Stimulated activated CD4-positive, alpha-beta T cell treated with anti-CD3 and anti-CD28 coated beads, TNF-alpha, amount 100 ng/mL, for 1 hour (primary cell): Measurements from ENCODE around the gene TBC1D14.

ENCODE experiments used
- DNase-seq, 3 donors: peaks; one replicate each; pipeline ENCODE4 v3.0.0-alpha.2; 2020; ENCODE audit warnings: low read depth in 3 of 3, low spot score in 1 of 3

Gene TBC1D14

DNA sequence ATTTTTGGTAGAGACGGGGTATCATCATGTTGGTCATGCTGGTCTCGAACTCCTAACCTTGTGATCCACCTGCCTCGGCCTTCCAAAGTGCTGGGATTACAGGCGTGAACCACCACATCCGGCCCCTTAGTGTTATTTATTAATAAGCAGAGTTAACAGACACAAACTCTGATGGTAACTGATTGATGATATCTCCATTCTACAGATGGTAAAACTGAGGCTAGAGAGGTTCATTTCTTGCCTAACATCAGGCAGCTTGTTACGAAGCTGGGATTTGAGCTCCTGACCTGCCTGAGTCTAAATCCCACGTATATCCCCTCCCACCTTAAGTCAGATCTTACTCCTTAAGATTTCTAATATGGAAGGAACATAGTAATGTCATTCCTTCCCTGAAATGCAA, 36.9 kb downstream of the TBC1D14 start:
- DNase-seq: no peak

DNA sequence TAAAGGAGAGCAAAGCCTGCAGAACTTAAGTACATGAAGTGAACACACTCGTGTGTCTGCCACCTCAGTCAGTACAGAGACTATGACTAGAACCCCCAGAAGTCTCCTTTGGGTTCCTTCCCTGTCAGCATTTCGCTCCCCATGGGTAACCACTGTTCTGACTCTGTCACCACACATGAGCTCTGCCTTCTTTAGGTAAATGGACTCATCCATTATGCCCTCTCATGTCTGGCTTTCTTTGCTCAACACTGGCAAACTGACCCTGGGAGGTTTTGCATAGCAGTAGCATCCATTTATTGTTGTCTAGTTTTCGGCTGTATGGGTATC, 38.5 kb downstream of the TBC1D14 start:
- no peak for DNase-seq

DNA sequence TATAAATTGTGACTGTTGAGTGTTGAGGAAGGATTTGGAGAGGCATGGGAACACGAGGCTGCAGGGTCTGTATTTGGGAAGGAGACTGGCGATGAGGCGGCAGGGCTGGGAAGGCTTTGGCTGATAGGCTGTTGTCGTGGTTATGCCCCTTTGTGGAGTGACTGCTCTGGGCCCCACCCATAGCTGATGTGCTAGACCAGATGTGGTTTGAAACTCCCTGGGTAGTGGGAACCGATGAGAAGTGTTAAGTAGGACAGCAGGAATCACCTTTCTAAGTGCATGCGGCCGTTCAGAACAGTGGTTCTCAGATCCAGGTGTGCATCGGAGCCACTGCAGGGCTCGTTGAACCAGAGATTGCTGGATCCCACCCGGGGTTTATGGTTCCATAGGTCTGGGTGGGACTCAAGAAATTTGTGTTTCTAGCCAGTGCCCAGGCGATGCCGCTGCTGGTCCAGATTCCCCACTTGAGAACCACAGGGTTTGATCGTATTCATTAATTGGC, 42.3 kb downstream of the TBC1D14 start:
- no peak for DNase-seq

DNA sequence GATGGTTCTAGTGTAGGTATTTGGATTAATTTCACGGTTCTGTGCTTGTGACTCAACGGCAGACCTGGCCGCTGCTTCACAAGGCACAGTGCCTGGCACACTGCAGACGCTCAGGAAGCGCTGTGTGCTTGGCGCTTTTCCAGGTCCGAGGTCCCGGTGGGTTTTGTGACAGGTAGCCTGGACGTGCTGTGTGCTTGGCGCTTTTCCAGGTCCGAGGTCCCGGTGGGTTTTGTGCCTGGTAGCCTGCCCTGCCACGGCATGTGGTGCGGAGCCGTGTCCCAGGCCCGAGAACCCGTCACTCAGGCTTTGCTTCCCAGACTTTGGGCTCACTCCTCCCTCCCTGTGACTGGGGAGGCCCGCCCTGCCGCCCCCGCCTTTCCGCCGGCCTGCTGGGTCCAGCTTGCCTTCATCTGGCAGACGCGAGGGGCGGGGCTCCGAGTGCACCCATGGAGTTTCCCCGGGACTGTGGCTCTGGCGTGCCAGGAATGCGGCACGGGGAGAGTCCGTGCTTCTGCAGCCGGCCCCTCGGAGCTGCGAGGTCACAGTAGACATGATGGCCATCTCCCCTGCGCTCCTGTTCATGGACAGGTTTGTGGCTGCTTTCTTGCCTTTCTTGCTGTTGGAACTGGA, 44.2 kb downstream of the TBC1D14 start:
- no peak for DNase-seq

DNA sequence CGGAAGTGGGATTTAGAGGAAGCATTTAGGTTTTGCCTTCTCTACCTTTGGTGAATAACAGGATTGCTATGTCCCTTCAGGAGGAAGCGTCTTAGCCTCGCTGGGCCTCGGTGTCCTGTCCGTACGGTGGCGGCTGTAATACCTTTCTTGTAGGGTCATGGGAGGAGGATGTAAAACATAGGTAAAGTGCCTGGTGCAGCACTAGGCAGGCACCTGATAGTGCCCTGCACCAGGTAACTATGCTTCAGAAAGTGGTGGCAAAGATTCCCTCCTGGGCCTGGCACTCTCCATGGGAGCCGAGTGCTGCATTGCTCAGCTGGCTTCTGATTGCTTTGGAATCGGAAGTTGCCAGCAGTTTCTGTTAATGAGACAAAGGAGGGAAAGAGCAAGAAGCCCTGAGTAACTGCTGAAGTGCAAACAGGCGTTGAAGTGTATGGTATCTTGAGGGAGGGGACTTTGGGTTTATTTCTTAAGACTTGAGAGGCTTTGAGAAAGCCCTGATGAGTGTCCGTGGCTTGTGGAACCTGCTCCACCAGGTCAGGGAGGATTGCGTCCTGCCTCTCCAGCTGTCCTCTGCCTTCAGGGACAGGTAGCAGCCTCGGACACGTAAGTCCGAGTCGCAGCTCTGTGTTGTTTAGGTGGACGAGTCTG, 45.8 kb downstream of the TBC1D14 start:
- DNase-seq: no peak

DNA sequence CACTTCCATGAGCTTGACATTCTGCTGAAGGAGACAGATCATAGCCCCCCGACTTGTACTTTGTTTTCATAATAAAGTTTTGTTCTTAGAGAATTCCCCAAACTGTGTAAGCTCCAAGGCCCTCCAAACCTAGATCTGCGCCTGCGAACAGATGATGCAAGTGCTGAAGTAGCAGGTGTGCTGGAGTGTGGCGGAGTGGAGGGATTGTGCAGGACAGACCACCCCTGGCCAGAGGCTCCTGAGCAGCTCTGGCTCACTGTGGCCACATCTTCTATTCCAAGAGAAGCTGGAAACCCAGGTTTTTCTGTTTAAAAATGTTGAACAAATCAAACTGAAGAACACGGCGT, 46.4 kb downstream of the TBC1D14 start:
- no peak for DNase-seq

DNA sequence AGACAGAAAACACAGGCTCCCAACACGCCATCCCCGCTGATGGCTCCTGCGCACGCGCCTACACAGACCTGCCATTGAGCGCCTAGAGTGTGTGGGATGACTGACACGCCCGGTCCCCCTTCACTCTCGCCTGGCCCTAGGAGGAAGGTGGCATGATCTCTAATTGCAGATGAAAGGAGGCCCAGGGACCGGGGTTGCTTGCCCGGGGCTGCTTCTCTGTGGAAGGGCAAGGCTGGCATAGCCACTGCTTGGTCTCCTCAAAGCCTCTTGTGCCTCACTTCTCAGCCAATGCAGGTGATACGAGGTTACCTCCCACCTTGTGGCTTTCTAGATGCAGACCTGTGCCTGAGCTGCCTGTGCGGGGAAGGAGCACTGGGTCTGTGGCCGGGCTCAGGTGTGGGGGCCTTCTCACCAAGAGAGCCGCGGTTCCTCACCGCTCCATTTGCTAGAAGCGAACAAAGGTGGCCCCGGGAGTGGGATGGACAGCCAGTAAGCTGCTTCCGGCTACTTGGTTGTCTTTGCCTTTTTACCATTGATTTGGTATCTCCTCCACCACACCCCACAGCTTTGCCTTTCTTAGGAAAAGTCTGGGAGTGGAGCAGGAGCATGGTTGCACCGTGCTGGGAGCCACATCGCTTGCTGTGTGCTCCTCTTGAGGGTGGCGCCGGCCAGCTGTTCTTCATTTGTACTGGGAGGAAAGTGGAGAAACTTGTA, 47.0 kb downstream of the TBC1D14 start:
- no peak for DNase-seq

DNA sequence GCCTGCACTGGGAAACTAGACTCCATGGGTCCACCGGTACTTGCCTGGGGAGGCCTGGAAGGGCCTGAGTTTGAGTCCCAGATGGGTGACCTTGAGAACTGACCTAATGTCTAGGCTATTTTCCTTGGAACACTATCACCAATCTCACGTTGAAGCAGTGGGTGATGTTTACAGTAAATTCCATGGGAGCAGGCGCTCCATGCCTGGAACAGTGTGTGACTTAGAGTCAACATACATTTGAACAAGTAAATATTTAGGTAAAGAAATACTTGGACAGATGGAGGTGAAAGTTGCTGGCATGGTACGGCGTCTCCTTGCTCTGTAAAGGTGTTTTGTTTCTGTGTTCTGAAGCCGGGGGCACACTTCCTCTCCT, 47.5 kb downstream of the TBC1D14 start:
- DNase-seq: no peak

DNA sequence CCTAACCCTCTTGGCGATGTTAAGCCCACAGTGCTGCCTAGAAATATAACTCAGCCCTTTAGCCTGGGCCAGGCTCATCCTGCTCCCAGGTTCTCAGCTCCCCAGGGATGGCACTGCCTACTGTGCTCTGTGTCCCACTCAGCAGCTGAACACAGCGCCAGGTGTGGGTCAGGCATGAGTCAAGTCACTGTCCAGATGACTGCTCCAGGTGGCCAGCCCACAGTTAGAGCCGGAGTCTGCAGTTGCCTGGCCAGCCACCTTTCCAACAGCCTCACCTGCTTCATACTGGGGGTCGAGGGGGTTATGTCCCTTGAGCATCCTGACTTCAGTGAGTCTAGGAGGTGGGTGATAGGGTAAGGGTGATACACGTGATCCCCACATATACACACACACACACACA, 48.4 kb downstream of the TBC1D14 start:
- no peak for DNase-seq

DNA sequence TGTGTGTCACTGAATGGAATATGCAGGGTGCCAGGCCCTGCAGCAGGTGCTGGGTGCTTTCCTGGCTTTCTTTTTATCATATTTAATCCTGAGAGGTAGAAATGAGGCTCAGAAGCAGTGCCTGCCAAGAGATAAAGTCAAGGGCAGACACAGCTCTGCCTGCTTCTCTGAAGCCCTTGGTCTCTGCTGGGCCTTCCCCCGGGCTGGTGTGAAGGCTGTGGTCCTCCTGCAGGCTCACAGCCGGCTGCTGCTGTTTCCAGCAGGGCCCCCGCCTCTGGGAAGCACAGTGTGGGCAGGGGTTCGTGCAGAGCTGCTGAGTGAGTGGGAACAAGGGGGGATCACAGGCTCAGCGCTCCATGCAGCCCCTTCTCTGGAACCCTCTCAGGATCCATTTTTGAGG, 49.6 kb downstream of the TBC1D14 start:
- DNase-seq: no peak

DNA sequence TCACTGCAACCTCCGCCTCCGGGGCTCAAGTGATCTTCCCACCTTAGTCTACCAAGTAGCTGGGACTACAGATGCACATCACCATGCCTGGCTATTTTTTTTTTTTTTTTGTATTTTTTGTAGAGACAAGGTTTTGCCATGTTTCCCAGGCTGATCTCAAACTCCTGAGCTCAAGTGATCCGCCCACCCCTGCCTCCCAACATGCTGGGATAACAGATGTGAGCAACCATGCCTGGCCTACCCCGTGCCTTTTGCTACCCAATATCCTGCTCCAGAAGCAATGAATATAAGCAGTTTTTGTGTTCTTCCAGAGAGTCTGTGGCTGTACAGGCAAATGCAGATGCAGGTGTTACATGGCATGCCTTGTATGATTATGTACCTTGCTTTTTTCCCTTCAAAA, 50.5 kb downstream of the TBC1D14 start:
- no peak for DNase-seq

DNA sequence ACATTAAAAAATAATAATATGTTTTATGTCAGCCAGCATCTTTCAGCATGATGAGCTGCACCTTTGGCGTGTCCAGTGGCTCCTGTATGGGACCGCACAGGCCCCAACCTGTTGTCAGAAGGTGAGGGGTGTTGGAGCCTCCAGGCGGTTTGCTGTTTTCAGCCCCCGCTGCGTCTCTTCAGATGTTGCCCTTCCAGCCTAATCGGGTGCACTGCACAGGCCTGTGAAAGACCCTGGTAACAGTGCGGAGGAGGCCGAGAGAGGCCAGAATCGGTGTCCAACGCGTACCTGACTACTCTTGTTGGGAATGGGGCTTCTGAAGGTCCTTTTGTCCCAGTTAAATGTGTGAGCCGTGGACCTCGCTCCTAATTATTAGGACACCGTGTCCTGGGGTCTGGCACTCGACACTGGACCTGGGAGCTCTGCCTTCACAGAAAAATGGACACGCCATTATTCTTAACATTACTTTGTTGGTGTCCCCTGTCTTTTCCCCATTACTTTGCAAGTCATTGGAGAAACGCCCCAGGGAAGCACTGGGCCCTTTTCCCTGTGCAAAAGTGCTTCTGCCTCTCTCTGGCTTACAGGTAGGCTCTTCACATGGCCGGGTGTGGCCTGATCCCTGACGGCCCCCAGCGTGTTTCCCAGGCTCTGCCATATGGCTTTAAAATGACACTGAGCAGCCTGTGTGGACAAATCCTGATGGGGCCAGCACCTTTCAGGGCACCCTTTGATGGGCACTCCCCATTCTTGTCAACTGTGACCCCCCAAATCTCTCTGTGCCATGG, 51.2 kb downstream of the TBC1D14 start:
- DNase-seq: no peak

DNA sequence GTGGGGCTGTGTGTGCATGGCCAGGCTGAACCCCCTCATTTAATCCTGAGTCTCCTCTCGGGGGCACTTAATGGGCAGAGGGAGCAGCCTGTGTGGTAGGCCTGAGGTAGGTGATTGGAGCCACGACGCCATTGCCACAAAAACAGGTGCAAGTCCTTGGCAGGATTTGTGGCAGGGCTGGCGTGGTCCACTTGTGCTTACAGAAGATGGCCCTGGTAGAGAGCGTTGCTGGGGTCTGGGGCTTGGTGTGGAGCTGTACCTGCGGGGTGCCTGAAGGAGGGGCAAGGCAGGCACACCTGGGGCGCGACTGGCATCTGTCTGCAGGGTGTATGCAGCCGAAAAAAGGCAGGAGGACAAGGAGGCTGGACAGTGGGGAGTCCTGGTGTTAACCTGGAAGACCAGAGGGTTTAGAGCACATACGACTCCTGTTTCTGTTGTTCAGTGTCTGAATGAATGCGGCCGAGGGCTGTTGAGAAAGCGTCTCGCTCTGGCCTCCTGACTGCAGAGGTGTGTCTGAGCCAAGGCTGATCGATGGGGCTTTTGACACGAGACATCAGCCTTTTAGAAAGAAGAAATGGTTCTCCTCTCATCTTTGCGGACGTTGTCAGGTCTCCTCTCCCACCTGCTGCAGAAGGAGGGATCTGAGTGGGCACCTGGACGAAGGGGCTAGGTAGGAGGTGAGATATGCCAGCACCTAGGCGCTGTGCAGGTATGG, 52.0 kb downstream of the TBC1D14 start:
- DNase-seq: no peak

DNA sequence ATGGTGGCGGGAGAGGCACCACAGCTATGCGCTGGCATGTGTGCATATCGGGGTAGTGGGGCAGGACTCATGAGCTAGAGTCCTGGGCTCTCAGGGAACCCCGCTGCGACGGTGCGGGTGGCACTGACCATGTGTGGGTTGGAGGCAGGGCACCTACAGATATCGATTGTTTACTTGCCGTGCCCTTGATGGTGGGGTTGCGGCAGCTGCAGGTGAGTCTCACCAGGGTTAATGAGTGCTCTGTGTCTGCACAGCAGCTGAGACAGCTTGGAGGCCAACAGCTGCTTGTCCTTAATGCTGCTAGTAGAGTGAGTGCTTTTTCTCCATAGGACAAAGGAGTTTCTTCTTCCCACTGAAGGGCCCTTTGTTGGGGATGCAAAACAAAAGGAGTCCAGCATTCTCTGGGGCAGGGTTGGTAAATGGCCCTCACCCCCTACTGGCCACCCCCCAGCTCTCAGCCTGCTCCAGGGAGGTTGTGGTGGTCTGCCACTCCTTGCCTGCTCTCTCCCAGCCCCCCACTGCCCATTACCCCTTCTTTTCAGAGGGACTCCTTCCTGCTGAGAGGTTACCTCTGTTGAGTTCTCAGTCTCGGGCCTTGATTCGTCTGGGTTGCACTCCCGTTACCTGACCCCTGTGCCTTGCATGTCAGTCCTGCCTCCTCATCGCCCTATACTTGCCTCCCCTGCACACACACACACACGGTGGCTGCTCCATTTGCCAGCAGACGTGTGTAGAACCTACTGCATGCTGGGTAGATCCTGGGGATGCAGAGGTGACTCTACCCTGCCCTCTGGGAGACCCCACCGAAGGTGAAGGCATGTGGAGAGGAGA, 52.8 kb downstream of the TBC1D14 start:
- no peak for DNase-seq

DNA sequence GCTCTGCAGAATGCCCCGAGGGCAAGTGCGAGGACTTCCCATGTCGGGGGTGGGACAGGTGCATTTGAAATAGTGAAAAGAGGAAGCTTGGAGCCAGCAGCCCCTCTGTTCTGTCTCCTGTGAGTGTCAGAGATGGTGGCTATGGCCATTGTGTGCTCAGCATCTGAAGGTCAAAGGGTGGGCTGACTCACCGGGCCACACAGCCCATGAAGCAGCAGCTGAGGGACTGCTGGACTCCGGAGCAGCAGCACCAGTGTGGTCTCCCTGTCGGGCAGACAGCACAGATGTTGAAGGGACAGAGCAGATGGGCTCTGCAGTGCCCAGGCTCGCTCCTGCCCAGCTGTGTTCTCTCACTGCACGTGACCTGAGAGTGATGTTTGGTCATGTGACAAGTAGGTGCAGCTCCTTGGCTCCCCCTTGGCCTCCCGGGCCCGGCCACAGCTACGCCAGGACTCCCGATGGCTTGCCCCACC, 53.5 kb downstream of the TBC1D14 start:
- no peak for DNase-seq

DNA sequence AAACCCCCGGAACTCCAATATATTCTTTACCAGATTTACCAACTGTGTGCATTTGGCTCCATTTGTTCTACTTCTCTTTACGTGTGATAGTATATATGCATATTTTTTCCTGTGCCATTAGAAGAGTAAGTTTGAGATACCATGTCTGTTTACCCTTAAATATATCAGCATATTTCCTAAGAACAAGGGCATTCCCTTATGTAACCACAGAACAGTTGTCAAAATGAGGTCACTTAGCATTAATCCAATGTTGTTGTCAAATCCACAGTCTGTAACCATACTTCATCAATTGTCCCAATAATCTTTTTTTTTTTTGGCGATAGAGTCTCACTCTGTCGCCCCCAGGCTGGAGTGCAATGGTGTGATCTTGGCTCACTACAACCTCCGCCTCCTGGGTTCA, 55.2 kb downstream of the TBC1D14 start:
- DNase-seq: no peak

DNA sequence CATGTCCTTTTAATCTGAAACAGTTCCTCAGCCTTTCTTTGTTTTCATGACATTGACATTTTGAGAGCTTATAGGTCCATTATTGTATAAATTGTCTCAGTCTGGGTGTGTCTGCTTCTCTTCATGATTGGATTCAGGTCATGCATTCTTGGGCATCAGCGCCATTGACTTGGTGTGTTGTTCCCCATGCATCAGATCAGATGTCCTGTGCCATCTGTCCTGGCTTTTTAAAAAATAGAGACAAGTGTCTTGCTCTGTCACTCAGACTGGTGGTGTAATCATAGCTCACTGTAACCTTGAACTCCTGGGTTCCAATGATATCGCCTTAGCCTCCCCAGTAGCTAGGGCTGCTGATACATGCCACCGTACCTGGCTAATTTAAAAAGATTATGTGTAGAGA, 55.7 kb downstream of the TBC1D14 start:
- no peak for DNase-seq

DNA sequence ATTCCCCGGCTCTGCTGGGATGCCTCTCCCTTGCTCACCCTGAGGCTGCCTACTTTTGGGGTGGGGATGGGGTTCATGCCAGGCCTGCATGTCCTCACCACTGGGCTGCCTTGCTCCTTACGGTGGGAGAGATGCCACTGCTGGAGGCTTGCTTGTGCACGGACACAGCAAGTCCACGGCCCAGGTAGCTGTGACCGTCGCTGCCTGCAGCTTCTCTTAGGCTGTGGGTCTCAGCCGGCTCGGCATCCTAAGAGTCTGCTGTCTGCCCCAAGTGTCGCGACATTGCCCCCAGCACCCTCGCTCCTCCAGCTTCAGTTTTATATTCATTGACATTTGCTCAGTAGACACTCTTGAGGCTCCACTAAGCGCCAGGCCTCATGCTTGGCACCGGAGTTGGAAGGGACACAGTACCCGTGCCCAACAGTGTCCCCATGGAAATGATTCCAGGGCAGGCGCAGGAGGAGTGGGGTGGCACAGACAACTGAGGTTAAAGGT, 58.3 kb downstream of the TBC1D14 start:
- DNase-seq: no peak

DNA sequence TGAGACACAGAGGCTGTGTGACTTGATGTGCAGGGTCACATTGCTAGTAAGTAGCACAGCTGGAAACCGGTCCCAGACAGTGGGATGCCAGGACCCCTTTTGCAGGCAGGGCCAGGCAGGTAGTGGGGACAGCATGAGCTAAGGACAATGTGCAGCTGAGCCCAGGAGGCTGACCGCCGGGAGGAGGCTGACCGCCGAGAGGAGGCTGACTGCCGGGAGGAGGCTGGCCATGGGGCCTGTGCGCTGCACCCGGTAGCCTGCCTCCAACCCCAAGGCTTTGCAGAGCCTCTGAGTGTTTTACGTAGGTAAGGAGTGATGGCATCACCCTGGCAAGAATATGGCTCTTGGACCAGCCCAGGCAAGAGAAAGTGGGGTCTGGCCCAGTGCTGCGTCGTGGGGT, 58.9 kb downstream of the TBC1D14 start:
- DNase-seq: no peak
